NCI-H82 (cell line): Measurements from ENCODE around the gene HIVEP2.
A peak's percentile ranks its signal among the peaks of the same experiment; 100 is the strongest.

Experiments
- DNase-seq: peaks from one replicate; lab custom pipeline; 2025; lab: John Stamatoyannopoulos, UW

Gene HIVEP2

GRCh38 chr6:142783499-142783898 lies 161.5 kb downstream of the HIVEP2 start:
- no peak for DNase-seq

- DNase-seq: no peak
Measured at GRCh38 chr6:142781129-142781528, 163.8 kb downstream of the HIVEP2 start.

GRCh38 chr6:142773859-142774648 lies 170.9 kb downstream of the HIVEP2 start:
- DNase-seq: no peak

GRCh38 chr6:142773324-142773723 lies 171.7 kb downstream of the HIVEP2 start:
- DNase-seq: no peak

GRCh38 chr6:142771162-142771561 lies 173.8 kb downstream of the HIVEP2 start:
- DNase-seq: no peak

- no peak for DNase-seq
Measured at GRCh38 chr6:142765306-142765705, 179.7 kb downstream of the HIVEP2 start.

GRCh38 chr6:142764311-142764710 lies 180.7 kb downstream of the HIVEP2 start:
- DNase-seq: no peak

- no peak for DNase-seq
Measured at GRCh38 chr6:142763205-142763604, 181.8 kb downstream of the HIVEP2 start.

- no peak for DNase-seq
Measured at GRCh38 chr6:142761756-142762155, 183.2 kb downstream of the HIVEP2 start.

- DNase-seq: no peak
Measured at GRCh38 chr6:142760152-142760551, 184.8 kb downstream of the HIVEP2 start.

- no peak for DNase-seq
Measured at GRCh38 chr6:142758629-142759025, 186.3 kb downstream of the HIVEP2 start.

- DNase-seq: no peak
Measured at GRCh38 chr6:142757852-142758628, 186.9 kb downstream of the HIVEP2 start.

- DNase-seq: no peak
Measured at GRCh38 chr6:142756215-142756630, 188.8 kb downstream of the HIVEP2 start.

- DNase-seq: no peak
Measured at GRCh38 chr6:142753196-142753595, 191.8 kb downstream of the HIVEP2 start.

- no peak for DNase-seq
Measured at GRCh38 chr6:142752348-142752747, 192.6 kb downstream of the HIVEP2 start.

- DNase-seq: no peak
Measured at GRCh38 chr6:142751452-142751851, 193.5 kb downstream of the HIVEP2 start.

GRCh38 chr6:142750998-142751397 lies 194.0 kb downstream of the HIVEP2 start:
- DNase-seq: no peak

GRCh38 chr6:142749556-142749955 lies 195.4 kb downstream of the HIVEP2 start:
- no peak for DNase-seq

GRCh38 chr6:142746524-142746923 lies 198.5 kb downstream of the HIVEP2 start:
- DNase-seq: peak; percentile 63

- no peak for DNase-seq
Measured at GRCh38 chr6:142744836-142745235, 200.1 kb downstream of the HIVEP2 start.

- no peak for DNase-seq
Measured at GRCh38 chr6:142740449-142740848, 204.5 kb downstream of the HIVEP2 start.

- no peak for DNase-seq
Measured at GRCh38 chr6:142738731-142739130, 206.2 kb downstream of the HIVEP2 start.

GRCh38 chr6:142738035-142738396 lies 207.0 kb downstream of the HIVEP2 start:
- no peak for DNase-seq
